Naive thymus-derived CD4-positive, alpha-beta T cell (primary cell): ENCODE results near the gene MATN1. TPM values are rescaled to one million over a fixed set of nuclear protein-coding genes. Genes with fewer than 3 reads are reported as not detected.
A peak's percentile ranks its signal among the peaks of the same experiment; 100 is the strongest.

Experiments
- ATAC-seq: fragments of 150-1000 bp; cut with Tn5 transposase; 2 replicates; pipeline ENCODE4 v1.10.0; 2021; ENCODE audit warnings: mild to moderate bottlenecking, moderate library complexity
- CTCF ChIA-PET: fragments of 350-600 bp; sonication (Branson Sonifier 250); formaldehyde crosslinking; loops from one replicate; lab custom pipeline; 2021; ENCODE audit warnings: antibody characterized with exemption; lab: Charles Lee
- POLR2A ChIA-PET: fragments of 350-600 bp; sonication (Branson Sonifier 250); formaldehyde crosslinking; loops from one replicate; lab custom pipeline; 2021; ENCODE audit warnings: antibody characterized with exemption, inconsistent platforms; lab: Charles Lee
- DNase-seq, 9 donors: peaks; one replicate each; pipeline versions ENCODE4 v3.0.0 to v3.0.0-alpha.2; 2020 to 2022; ENCODE audit warnings: mixed read lengths in 1 of 9
- H3K27ac ChIP-seq: one replicate; pipeline ENCODE4 v1.7.0; 2013; ENCODE audit warnings: mild to moderate bottlenecking, low read depth, low read length, moderate library complexity
- H3K27me3 ChIP-seq, 2 donors: one replicate each; pipeline ENCODE4 v1.7.0; 2013; ENCODE audit warnings: low read length in 2 of 2, mild to moderate bottlenecking in 2 of 2, moderate library complexity in 2 of 2; ENCODE audit not compliant: control insufficient read depth in 2 of 2, insufficient read depth in 2 of 2
- H3K36me3 ChIP-seq, 3 experiments: 1 replicate in 2 of 3; 2 replicates in 1 of 3; pipeline ENCODE4 v1.7.0; 2013; ENCODE audit warnings: low read length in 3 of 3, mild to moderate bottlenecking in 3 of 3, moderate library complexity in 1 of 3; ENCODE audit not compliant: insufficient read depth in 3 of 3, control insufficient read depth in 2 of 3
- H3K4me1 ChIP-seq, 2 donors: one replicate each; pipeline ENCODE4 v1.7.0; 2013; ENCODE audit warnings: low read length in 2 of 2, mild to moderate bottlenecking in 2 of 2, moderate library complexity in 1 of 2; ENCODE audit not compliant: control insufficient read depth in 2 of 2, insufficient read depth in 2 of 2
- H3K4me3 ChIP-seq: 2 replicates; pipeline ENCODE4 v1.7.0; 2013; ENCODE audit warnings: mild to moderate bottlenecking, low read length
- H3K9me3 ChIP-seq, 3 experiments: 1 replicate in 2 of 3; 2 replicates in 1 of 3; pipeline ENCODE4 v1.7.0; 2013; ENCODE audit warnings: low read length in 3 of 3; ENCODE audit not compliant: control insufficient read depth in 2 of 3
- H3K27ac Mint-ChIP-seq, 9 donors: one replicate each; pipeline ENCODE4 v1.8.0; 2020 to 2022; ENCODE audit warnings: mixed read lengths in 9 of 9, mild to moderate bottlenecking in 8 of 9, moderate library complexity in 5 of 9, inconsistent platforms in 2 of 9
- H3K27me3 Mint-ChIP-seq, 5 donors: one replicate each; pipeline ENCODE4 v1.8.0; 2021 to 2022; ENCODE audit warnings: mixed read lengths in 5 of 5, mild to moderate bottlenecking in 1 of 5
- H3K36me3 Mint-ChIP-seq, 5 donors: one replicate each; pipeline ENCODE4 v1.8.0; 2020 to 2022; ENCODE audit warnings: mixed read lengths in 5 of 5, mild to moderate bottlenecking in 3 of 5, inconsistent platforms in 1 of 5
- H3K4me1 Mint-ChIP-seq, 7 donors: one replicate each; pipeline ENCODE4 v1.8.0; 2020 to 2022; ENCODE audit warnings: mixed read lengths in 7 of 7, mild to moderate bottlenecking in 3 of 7, inconsistent platforms in 1 of 7
- H3K4me3 Mint-ChIP-seq, 10 donors: one replicate each; pipeline ENCODE4 v1.8.0; 2020 to 2022; ENCODE audit warnings: mild to moderate bottlenecking in 10 of 10, mixed read lengths in 10 of 10, moderate library complexity in 6 of 10, inconsistent platforms in 2 of 10
- H3K9me3 Mint-ChIP-seq, 11 donors: one replicate each; pipeline ENCODE4 v1.8.0; 2020 to 2022; ENCODE audit warnings: mixed read lengths in 11 of 11, mild to moderate bottlenecking in 4 of 11, inconsistent platforms in 1 of 11, moderate library complexity in 1 of 11
- intact Hi-C, 2 donors: fragments of 100-400 bp; cut with micrococcal nuclease; formaldehyde crosslinking; loops; one replicate each; pipeline ENCODE4 v1.15.1; 2023
- polyA plus RNA-seq, 2 donors: library from polyadenylated mRNA; unstranded; fragments of 300-500 nt; fragmentation: Illumina TruSeq; gene quantifications; one replicate each; pipeline ENCODE4 v1.2.3, GENCODE V29; 2021
- total RNA-seq, 6 experiments: library from RNA in 5 of 6; stranded (reverse) in 5 of 6; gene quantifications; 1 replicate in 5 of 6; 2 replicates in 1 of 6; pipeline ENCODE4 v1.2.3 and lab custom pipeline; 2021 to 2026

Gene MATN1
- total and polyA plus RNA-seq, 7 experiments from 2014 or later = 0.08 to 3.6 (median 0.22) TPM; not detected in 2

DNA sequence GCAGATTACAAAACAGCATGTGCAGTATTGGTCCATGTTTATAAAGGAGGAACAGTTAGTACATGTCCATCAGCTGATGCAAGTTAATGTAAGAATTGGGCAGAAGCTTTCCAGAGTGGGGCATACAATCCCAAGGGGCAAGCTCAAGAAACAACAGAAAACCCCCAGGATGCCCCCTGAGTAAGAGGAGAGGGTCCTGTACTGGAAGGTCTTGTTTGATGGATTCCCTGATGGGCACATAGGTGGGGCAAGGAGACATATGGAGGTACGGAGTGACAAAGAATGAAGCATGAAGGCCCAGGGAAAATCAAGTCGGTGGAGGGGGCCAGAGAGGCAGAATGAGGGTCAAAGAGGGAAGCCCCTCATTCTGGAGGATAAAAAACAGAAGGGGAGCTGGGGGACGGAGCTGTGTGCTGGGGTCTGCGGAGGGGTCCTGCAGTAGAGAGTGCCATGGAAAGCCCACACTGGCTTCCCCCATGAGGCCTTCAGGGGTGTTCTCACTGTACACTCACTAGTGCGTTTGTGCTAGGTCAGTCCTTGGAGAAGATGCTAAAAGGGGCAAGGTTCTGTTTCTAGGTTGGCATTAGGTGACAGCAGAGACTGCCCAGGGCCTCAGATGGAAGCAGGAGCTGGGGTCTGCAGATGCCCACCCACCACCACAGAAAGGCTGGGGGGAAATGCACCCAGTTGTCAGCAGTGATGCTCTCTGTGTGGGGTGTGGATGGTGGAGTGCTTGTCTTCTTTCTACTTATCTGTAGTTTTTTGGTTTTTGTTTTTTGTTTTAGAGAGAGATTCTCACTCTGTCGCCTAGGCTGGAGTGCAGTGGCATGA lies 12.5 kb upstream of the MATN1 start:
- peak overlapping the region; percentile 20 for H3K27ac ChIP-seq
- ATAC-seq (no peak), DNase-seq (no peak)
- Mint-ChIP-seq H3K36me3 (peaks cover 28 to 65% (median 39%) of the 10 kb centered on the region in 5 donors), H3K4me3 (peak overlapping the region in 2 of 10 donors; percentile 13 to 30), H3K9me3 (peaks cover 0 to 3% (median 0%) of the 10 kb centered on the region in 11 donors), H3K4me1 (peaks cover 41 to 58% (median 45%) of the 10 kb centered on the region in 7 donors), H3K27me3 (no peaks in the 10 kb centered on the region), H3K27ac (peak overlapping the region in 8 of 9 donors; percentile 18 to 98 (median 87))
- no peaks in the 10 kb centered on the region for H3K27me3 ChIP-seq
- no peak overlapping the region for H3K4me3 ChIP-seq
- intact Hi-C loops = no loop called here
- H3K36me3 ChIP-seq = peaks cover 55 to 83% (median 59%) of the 10 kb centered on the region in 3 experiments
- ChIA-PET CTCF (interaction anchor here (0.8 to 1.7 kb wide), 5 partner anchors 10 to 47 kb away, joined by 3 to 4 read pairs (median 3); no protein-coding TSS in a partner anchor), POLR2A (interaction anchor here (0.5 to 42.4 kb wide), 2 partner anchors 19 to 346 kb away, joined by 3 to 1281 read pairs; partner anchors contain the start of gene LAPTM5)
- no peaks in the 10 kb centered on the region for H3K9me3 ChIP-seq
- H3K4me1 ChIP-seq = peaks cover 20% of the 10 kb centered on the region in 2 donors

DNA sequence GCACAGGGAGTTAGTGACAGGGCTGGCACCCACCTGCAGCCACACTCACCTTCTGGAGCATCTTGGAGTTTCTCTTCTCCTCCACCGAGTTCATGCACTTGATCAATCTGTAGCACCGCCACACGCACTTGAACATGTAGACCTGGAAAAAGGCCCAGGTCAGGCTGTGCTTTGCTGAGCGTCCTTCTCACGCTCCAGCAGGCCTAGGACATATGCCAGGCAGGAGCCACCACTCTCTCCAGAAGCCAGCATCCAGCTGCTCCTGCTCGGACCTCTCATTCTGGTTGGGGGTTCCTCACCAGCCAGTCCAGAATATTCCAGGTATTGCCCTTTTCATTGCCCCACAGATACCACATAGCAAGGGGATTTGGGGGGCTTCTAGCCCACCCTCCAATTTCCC lies 11.7 kb upstream of the MATN1 start:
- Histone ChIP-seq H3K36me3 (peaks cover 51 to 83% (median 59%) of the 10 kb centered on the region in 3 experiments), H3K4me3 (no peak overlapping the region), H3K27me3 (no peaks in the 10 kb centered on the region), H3K27ac (no peak overlapping the region), H3K9me3 (no peaks in the 10 kb centered on the region), H3K4me1 (peaks cover 14 to 15% of the 10 kb centered on the region in 2 donors)
- POLR2A ChIA-PET = interaction anchor here (0.5 to 42.4 kb wide), 2 partner anchors 20 to 347 kb away, joined by 3 to 1281 read pairs; partner anchors contain the start of gene LAPTM5
- Mint-ChIP-seq H3K4me3 (no peak overlapping the region), H3K9me3 (peaks cover 0 to 3% (median 0%) of the 10 kb centered on the region in 11 donors), H3K27ac (peak overlapping the region; percentile 10 to 98 (median 56)), H3K4me1 (peaks cover 33 to 52% (median 41%) of the 10 kb centered on the region in 7 donors), H3K27me3 (no peaks in the 10 kb centered on the region), H3K36me3 (peaks cover 24 to 59% (median 37%) of the 10 kb centered on the region in 5 donors)
- CTCF ChIA-PET = interaction anchor here (0.8 to 1.7 kb wide), 5 partner anchors 10 to 48 kb away, joined by 3 to 4 read pairs (median 3); no protein-coding TSS in a partner anchor
- intact Hi-C loops = no loop called here
- ATAC-seq (no peak), DNase-seq (no peak)

DNA sequence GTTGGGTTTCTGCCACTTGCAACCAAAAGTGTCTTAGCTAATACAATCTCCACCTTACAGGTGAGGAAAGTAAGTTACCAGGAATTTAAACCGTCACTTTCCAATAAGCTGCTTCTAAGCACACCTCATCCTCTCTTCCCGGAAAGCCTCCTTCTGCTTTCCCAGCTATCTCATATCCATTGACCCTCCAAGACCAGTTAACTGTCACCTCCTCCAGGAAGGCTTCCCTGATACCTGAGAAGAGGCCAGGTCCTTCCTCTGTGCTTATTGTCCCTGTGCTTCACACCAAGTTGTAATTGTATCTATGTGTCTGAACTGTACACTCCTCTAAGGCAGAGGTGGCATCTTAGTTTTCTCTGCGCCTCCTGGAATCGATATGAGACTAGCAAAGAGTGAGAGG lies 11.2 kb upstream of the MATN1 start:
- no peak for ATAC-seq
- H3K27me3 ChIP-seq = no peaks in the 10 kb centered on the region
- CTCF ChIA-PET = interaction anchor here (1.5 to 1.6 kb wide), 2 partner anchors 16 to 24 kb away, joined by 3 read pairs; no protein-coding TSS in a partner anchor
- POLR2A ChIA-PET = interaction anchor here (0.6 to 42.4 kb wide), 2 partner anchors 21 to 45 kb away, joined by 4 to 1281 read pairs; partner anchors contain the start of gene LAPTM5
- H3K4me3 ChIP-seq = no peak overlapping the region
- DNase-seq = no peak
- no peak overlapping the region for H3K4me3 Mint-ChIP-seq
- H3K27ac ChIP-seq = peak overlapping the region; percentile 24
- peaks cover 50 to 78% (median 54%) of the 10 kb centered on the region in 3 experiments for H3K36me3 ChIP-seq
- H3K4me1 ChIP-seq = peaks cover 11 to 15% of the 10 kb centered on the region in 2 donors
- H3K9me3 ChIP-seq = no peaks in the 10 kb centered on the region
- peaks cover 0 to 3% (median 0%) of the 10 kb centered on the region in 11 donors for H3K9me3 Mint-ChIP-seq
- intact Hi-C loops = no loop called here
- peaks cover 31 to 46% (median 36%) of the 10 kb centered on the region in 7 donors for H3K4me1 Mint-ChIP-seq
- H3K27me3 Mint-ChIP-seq = no peaks in the 10 kb centered on the region
- peak overlapping the region; percentile 4 to 91 (median 37) for H3K27ac Mint-ChIP-seq
- H3K36me3 Mint-ChIP-seq = peaks cover 24 to 58% (median 37%) of the 10 kb centered on the region in 5 donors

DNA sequence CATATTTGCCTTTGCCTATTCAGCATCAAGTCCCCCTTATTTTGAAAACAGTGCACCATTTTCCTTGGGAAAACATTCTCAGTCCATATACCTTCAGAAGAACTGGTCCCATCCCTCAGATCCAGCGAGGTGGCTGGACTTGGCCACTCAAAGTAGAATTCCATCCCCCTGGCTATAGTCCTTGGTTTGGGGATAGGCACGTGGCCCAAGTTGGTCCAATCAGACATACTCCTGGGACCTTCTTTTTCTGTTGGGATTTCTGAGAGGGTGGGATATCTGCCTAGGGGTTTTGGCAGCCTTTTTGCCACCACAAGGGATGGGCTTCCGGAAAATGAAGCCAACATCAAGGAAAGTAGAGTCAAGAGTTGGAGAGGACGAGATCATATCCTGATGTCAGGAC lies 10.7 kb upstream of the MATN1 start:
- Mint-ChIP-seq H3K9me3 (peaks cover 0 to 3% (median 0%) of the 10 kb centered on the region in 11 donors), H3K27me3 (no peaks in the 10 kb centered on the region), H3K36me3 (peaks cover 24 to 54% (median 33%) of the 10 kb centered on the region in 5 donors), H3K27ac (peak overlapping the region in 4 of 9 donors; percentile 4 to 81 (median 34)), H3K4me1 (peaks cover 30 to 42% (median 32%) of the 10 kb centered on the region in 7 donors), H3K4me3 (no peak overlapping the region)
- H3K4me1 ChIP-seq = peaks cover 10 to 15% of the 10 kb centered on the region in 2 donors
- H3K27ac ChIP-seq = peak overlapping the region; percentile 24
- ATAC-seq (no peak), DNase-seq (no peak)
- no peaks in the 10 kb centered on the region for H3K9me3 ChIP-seq
- H3K4me3 ChIP-seq = no peak overlapping the region
- intact Hi-C loops = no loop called here
- no peaks in the 10 kb centered on the region for H3K27me3 ChIP-seq
- peaks cover 46 to 73% (median 49%) of the 10 kb centered on the region in 3 experiments for H3K36me3 ChIP-seq
- ChIA-PET POLR2A (interaction anchor here (0.6 to 42.4 kb wide), 2 partner anchors 21 to 46 kb away, joined by 4 to 1281 read pairs; partner anchors contain the start of gene LAPTM5), CTCF (interaction anchor here (1.5 to 1.6 kb wide), 2 partner anchors 16 to 24 kb away, joined by 3 read pairs; no protein-coding TSS in a partner anchor)

DNA sequence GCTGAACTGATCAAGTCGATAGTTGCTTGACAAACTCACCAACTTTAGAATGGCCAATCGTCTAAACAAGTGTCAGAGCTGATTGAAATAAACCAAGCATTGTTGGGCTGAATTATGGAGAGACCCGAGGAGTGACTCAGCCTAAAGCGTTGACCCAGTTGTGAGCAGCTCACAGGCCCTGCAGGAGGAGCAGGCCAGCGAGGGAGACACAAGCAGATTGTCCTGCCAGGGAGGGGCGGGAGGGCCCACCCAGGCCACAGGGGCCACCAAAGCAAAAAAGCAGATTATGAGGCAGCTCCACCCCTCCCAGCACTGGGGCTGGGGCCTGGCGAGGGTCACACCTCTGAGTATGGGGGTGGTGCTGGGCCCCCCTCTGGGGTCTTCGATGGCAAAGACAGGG lies 10.1 kb upstream of the MATN1 start:
- no peak overlapping the region for H3K4me3 Mint-ChIP-seq
- no peaks in the 10 kb centered on the region for H3K27me3 Mint-ChIP-seq
- intact Hi-C loops = no loop called here
- no peak overlapping the region for H3K4me3 ChIP-seq
- peaks cover 10 to 11% of the 10 kb centered on the region in 2 donors for H3K4me1 ChIP-seq
- H3K27ac Mint-ChIP-seq = peak overlapping the region in 3 of 9 donors; percentile 18 to 70 (median 34)
- no peak overlapping the region for H3K27ac ChIP-seq
- ATAC-seq (no peak), DNase-seq (no peak)
- ChIA-PET CTCF (interaction anchor here (1.4 to 1.8 kb wide), 2 partner anchors 10 to 47 kb away, joined by 3 to 7 read pairs; no protein-coding TSS in a partner anchor), POLR2A (interaction anchor here (5.0 to 42.4 kb wide), 2 partner anchors 13 to 22 kb away, joined by 30 to 1281 read pairs; partner anchors contain the start of gene LAPTM5)
- H3K9me3 Mint-ChIP-seq = no peaks in the 10 kb centered on the region
- H3K36me3 Mint-ChIP-seq = peaks cover 20 to 47% (median 27%) of the 10 kb centered on the region in 5 donors
- peaks cover 39 to 67% (median 43%) of the 10 kb centered on the region in 3 experiments for H3K36me3 ChIP-seq
- no peaks in the 10 kb centered on the region for H3K9me3 ChIP-seq
- no peaks in the 10 kb centered on the region for H3K27me3 ChIP-seq
- peaks cover 25 to 38% (median 27%) of the 10 kb centered on the region in 7 donors for H3K4me1 Mint-ChIP-seq
